Thyroid gland (tissue), 4 donors: ENCODE results near the gene ANP32A. TPM values are rescaled to one million over a fixed set of nuclear protein-coding genes. Genes with fewer than 3 reads are reported as not detected.
A peak's percentile ranks its signal among the peaks of the same experiment; 100 is the strongest.

Experiments used
- DNase-seq, 2 donors: peaks; one replicate each; pipeline ENCODE4 v3.0.0-alpha.2; 2019
- H3K27ac ChIP-seq, 3 donors: fragments of 200-600 bp; sonication (generic); 1 replicate in 2 of 3; 2 replicates in 1 of 3; pipeline ENCODE4 v1.5.1; 2016 to 2019; ENCODE audit warnings: mild to moderate bottlenecking in 1 of 3, moderate library complexity in 1 of 3
- H3K27me3 ChIP-seq: fragments of 200-600 bp; sonication (generic); one replicate; pipeline ENCODE4 v1.5.1; 2019
- H3K36me3 ChIP-seq, 2 donors: fragments of 200-600 bp; sonication (generic); one replicate each; pipeline ENCODE4 v1.5.1; 2016 to 2019
- H3K4me1 ChIP-seq, 2 donors: fragments of 200-600 bp; sonication (generic); one replicate each; pipeline ENCODE4 v1.5.1; 2017 to 2019
- H3K4me3 ChIP-seq, 3 donors: fragments of 200-600 bp; sonication (generic); replicated peaks in 1 of 3; 1 replicate in 2 of 3; 2 replicates in 1 of 3; pipeline ENCODE4 v1.5.1; 2016; ENCODE audit warnings: mild to moderate bottlenecking in 1 of 3
- H3K9me3 ChIP-seq: fragments of 200-600 bp; sonication (generic); one replicate; pipeline ENCODE4 v1.5.1; 2017
- CTCF ChIP-seq, 6 experiments: fragments of 200-600 bp in 3 of 6; fragments of 450-650 bp in 3 of 6; sonication (generic) in 3 of 6; IDR thresholded peaks; one replicate each; pipeline ENCODE4 v1.5.1; 2016 to 2019; ENCODE audit warnings: antibody characterized with exemption in 6 of 6, mild to moderate bottlenecking in 2 of 6, inconsistent platforms in 1 of 6, moderate library complexity in 1 of 6
- POLR2A ChIP-seq, 2 donors: fragments of 450-650 bp; IDR thresholded peaks; one replicate each; pipeline ENCODE4 v1.6.1; 2017; ENCODE audit warnings: antibody characterized with exemption in 2 of 2, mild to moderate bottlenecking in 2 of 2, moderate library complexity in 1 of 2
- WGBS, 2 donors: methylation state at CpG; one replicate each; pipeline ENCODE4 v1.1.5; 2017; 5-methylcytosine and 5-hydroxymethylcytosine counted together
- intact Hi-C: fragments of 100-400 bp; cut with DNase I; formaldehyde crosslinking; loops from one replicate; pipeline ENCODE4 v1.15.1; 2023
- total RNA-seq, 4 donors: library from RNA; depleted of rRNA; stranded (reverse); fragments of >200 nt; gene quantifications; one replicate each; pipeline ENCODE4 v1.2.3, GENCODE V29; 2016

Gene ANP32A
- total RNA-seq, 4 donors from 2014 or later = 65.4 to 116 (median 79.5) TPM

- DNase-seq = peak; percentile 50
- TF ChIP-seq POLR2A (IDR thresholded peaks at IDR 0.05) (peak in 1 of 2 donors; percentile 37), CTCF (IDR thresholded peaks at IDR 0.05) (no peak)
- Histone ChIP-seq H3K27ac (peak overlapping the region; percentile 99 to 100 (median 99)), H3K4me3 (peak overlapping the region; percentile 57 to 96 (median 88)), H3K36me3 (no peaks in the 10 kb centered on the region), H3K9me3 (no peaks in the 10 kb centered on the region), H3K27me3 (no peaks in the 10 kb centered on the region), H3K4me1 (peaks cover 14 to 22% of the 10 kb centered on the region in 2 donors)
- intact Hi-C loops = no loop called here
- WGBS, 2 donors = 0% methylated on average over 28 to 30 of the region's 68 CpGs
Observed at GRCh38 chr15:68818769-68819494, 1.8 kb downstream of the ANP32A start.

GRCh38 chr15:68818066-68818768, 2.5 kb downstream of the ANP32A start:
- intact Hi-C loops = no loop called here
- 0 to 2% methylated on average over 30 to 33 of the region's 75 CpGs for WGBS, 2 donors
- peak; percentile 70 to 79 for DNase-seq

GRCh38 chr15:68817304-68818065, 3.2 kb downstream of the ANP32A start:
- Histone ChIP-seq H3K27ac (peak overlapping the region; percentile 99 to 100 (median 99)), H3K9me3 (no peaks in the 10 kb centered on the region), H3K4me3 (peak overlapping the region; percentile 57 to 88 (median 59)), H3K4me1 (peaks cover 18 to 34% of the 10 kb centered on the region in 2 donors), H3K27me3 (no peaks in the 10 kb centered on the region), H3K36me3 (no peaks in the 10 kb centered on the region)
- intact Hi-C loops = no loop called here
- WGBS, 2 donors = 1% methylated on average over 35 to 58 of the region's 64 CpGs
- DNase-seq = peak; percentile 71 to 73
- peak in 1 of 6 experiments; percentile 2 for TF ChIP-seq CTCF (IDR thresholded peaks at IDR 0.05)
- TF ChIP-seq POLR2A (IDR thresholded peaks at IDR 0.05) = peak in 1 of 2 donors; percentile 49

More at GRCh38 chr15:68818066-68818768, 2.5 kb downstream of the ANP32A start:
- peak overlapping the region; percentile 57 to 96 (median 88) for H3K4me3 ChIP-seq
- peak overlapping the region; percentile 99 to 100 (median 99) for H3K27ac ChIP-seq
- peaks cover 18 to 27% of the 10 kb centered on the region in 2 donors for H3K4me1 ChIP-seq
- no peaks in the 10 kb centered on the region for H3K27me3 ChIP-seq
- H3K9me3 ChIP-seq = no peaks in the 10 kb centered on the region
- TF ChIP-seq POLR2A (IDR thresholded peaks at IDR 0.05) = peak in 1 of 2 donors; percentile 54
- TF ChIP-seq CTCF (IDR thresholded peaks at IDR 0.05) = no peak
- H3K36me3 ChIP-seq = no peaks in the 10 kb centered on the region

- WGBS, 2 donors = 2 to 3% methylated on average over 13 of the region's 13 CpGs
- DNase-seq = peak; percentile 28 to 32
- Histone ChIP-seq H3K27me3 (no peaks in the 10 kb centered on the region), H3K4me1 (peaks cover 15 to 33% of the 10 kb centered on the region in 2 donors), H3K9me3 (no peaks in the 10 kb centered on the region), H3K27ac (peak overlapping the region; percentile 99 to 100 (median 99)), H3K36me3 (no peaks in the 10 kb centered on the region), H3K4me3 (peak overlapping the region; percentile 57 to 88 (median 59))
- TF ChIP-seq POLR2A (IDR thresholded peaks at IDR 0.05) (no peak), CTCF (IDR thresholded peaks at IDR 0.05) (no peak)
- intact Hi-C loops = no loop called here
Observed at GRCh38 chr15:68816795-68817303, 3.8 kb downstream of the ANP32A start.
